ENCODE data around the gene RTKN2.
A peak's percentile ranks its signal among the peaks of the same experiment; 100 is the strongest.

Gene RTKN2

DNA sequence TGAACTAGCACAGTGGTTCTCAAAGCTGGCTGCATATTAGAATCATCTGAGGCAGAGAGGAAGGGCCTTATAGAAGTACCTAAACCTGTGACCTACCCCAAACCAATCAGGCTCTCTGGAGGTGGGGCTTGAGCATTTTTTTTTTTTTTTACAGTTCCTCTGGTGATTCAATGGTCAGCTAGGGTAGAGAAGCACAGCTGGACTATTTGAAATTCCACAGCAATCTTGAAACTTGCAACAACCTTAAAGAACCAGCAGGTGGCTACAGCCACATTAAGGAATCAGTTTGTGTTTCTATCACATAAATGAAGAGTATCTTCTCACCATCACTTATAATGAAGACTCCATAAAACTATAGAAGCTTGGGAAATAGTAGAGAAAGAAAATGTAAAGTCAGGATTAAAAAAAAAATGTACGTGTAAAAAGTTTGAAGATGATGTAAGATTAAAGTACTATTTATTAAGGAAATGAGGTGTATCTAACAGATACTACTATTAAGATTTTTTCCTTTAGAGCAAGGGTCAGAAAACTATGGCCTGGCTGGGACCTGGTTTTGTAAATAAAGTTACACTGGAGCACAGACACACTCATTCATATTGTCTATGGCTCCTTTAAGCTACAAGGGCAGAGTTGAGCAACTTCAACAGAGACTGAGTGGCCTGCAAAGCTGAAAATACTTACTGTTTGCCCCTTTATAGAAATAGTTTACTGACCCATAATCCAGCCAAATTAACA, 3.8 kb downstream of the RTKN2 start:
- no peak for DNase-seq (ENCODE audit: extremely low read depth, insufficient read length)
- H3K4me3 ChIP-seq (replicated peaks; ENCODE audit: low read depth, low read length) = no peak overlapping the region
- TF ChIP-seq, protein P1, sequence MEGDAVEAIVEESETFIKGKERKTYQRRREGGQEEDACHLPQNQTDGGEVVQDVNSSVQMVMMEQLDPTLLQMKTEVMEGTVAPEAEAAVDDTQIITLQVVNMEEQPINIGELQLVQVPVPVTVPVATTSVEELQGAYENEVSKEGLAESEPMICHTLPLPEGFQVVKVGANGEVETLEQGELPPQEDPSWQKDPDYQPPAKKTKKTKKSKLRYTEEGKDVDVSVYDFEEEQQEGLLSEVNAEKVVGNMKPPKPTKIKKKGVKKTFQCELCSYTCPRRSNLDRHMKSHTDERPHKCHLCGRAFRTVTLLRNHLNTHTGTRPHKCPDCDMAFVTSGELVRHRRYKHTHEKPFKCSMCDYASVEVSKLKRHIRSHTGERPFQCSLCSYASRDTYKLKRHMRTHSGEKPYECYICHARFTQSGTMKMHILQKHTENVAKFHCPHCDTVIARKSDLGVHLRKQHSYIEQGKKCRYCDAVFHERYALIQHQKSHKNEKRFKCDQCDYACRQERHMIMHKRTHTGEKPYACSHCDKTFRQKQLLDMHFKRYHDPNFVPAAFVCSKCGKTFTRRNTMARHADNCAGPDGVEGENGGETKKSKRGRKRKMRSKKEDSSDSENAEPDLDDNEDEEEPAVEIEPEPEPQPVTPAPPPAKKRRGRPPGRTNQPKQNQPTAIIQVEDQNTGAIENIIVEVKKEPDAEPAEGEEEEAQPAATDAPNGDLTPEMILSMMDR (IDR thresholded peaks at IDR 0.05; ENCODE audit: insufficient read depth, low read length, poor library complexity, severe bottlenecking) = peak; percentile 62
- H3K27me3 ChIP-seq (replicated peaks; ENCODE audit: control insufficient read depth, insufficient read depth, low read length) = peaks cover 5% of the 10 kb centered on the region
- no peaks in the 10 kb centered on the region for H3K36me3 ChIP-seq (ENCODE audit: control insufficient read depth, insufficient read depth, low read length)

DNA sequence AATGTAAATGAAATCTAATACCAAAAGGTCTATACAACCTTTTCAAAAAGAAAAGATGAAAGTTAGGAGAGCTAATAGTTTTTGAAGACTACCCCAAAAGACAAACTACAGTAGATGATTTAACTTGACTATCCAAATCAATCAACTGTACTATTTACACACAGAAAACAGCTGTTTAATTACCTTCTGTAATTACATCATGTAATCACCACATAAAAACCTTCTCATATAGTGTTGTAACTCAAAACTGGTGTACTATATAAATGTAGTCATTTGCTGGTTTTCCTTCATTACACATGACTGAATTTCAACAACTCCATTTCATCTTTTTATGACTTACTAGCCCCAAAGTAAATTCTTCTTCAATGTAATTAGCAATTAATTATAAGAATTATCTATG, 4.5 kb downstream of the RTKN2 start:
- TF ChIP-seq, protein P1 (IDR thresholded peaks at IDR 0.05; ENCODE audit: insufficient read depth, low read length, poor library complexity, severe bottlenecking) = no peak
- no peak overlapping the region for H3K4me3 ChIP-seq (replicated peaks; ENCODE audit: low read depth, low read length)
- no peak for DNase-seq (ENCODE audit: extremely low read depth, insufficient read length)
- H3K36me3 ChIP-seq (ENCODE audit: control insufficient read depth, insufficient read depth, low read length) = no peaks in the 10 kb centered on the region
- H3K27me3 ChIP-seq (replicated peaks; ENCODE audit: control insufficient read depth, insufficient read depth, low read length) = peaks cover 5% of the 10 kb centered on the region

- Histone ChIP-seq H3K4me3 (replicated peaks; ENCODE audit: low read depth, low read length) (no peak overlapping the region), H3K27me3 (replicated peaks; ENCODE audit: control insufficient read depth, insufficient read depth, low read length) (no peaks in the 10 kb centered on the region), H3K36me3 (ENCODE audit: control insufficient read depth, insufficient read depth, low read length) (no peaks in the 10 kb centered on the region)
- TF ChIP-seq, protein P1 (IDR thresholded peaks at IDR 0.05; ENCODE audit: insufficient read depth, low read length, poor library complexity, severe bottlenecking) = no peak
- no peak for DNase-seq (ENCODE audit: extremely low read depth, insufficient read length)
These were observed 7.0 kb downstream of the RTKN2 start for GRCh38 chr10:62261666-62262065.

GRCh38 chr10:62259998-62260397, 8.6 kb downstream of the RTKN2 start:
- no peaks in the 10 kb centered on the region for H3K36me3 ChIP-seq (ENCODE audit: control insufficient read depth, insufficient read depth, low read length)
- no peak overlapping the region for H3K4me3 ChIP-seq (replicated peaks; ENCODE audit: low read depth, low read length)
- TF ChIP-seq, protein P1 (IDR thresholded peaks at IDR 0.05; ENCODE audit: insufficient read depth, low read length, poor library complexity, severe bottlenecking) = no peak
- H3K27me3 ChIP-seq (replicated peaks; ENCODE audit: control insufficient read depth, insufficient read depth, low read length) = no peaks in the 10 kb centered on the region
- no peak for DNase-seq (ENCODE audit: extremely low read depth, insufficient read length)

DNA sequence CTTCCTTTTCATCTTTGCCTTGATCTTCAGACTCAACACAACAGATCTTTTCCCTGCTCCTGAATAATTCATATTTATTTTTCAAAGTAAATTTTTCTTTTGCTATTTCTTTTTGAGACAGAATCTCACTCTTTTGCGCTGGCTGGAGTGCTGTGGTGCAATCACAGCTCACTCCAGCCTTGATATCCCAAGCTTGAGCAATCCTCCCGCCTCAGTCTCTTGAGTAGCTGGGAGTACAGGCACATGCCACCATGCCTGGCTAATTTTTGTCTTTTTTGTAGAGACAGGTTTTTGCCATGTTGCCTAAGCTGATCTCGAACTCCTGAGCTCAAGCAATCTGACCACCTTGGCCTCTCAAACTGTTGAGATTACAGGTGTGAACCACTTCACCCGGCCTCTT, 9.2 kb downstream of the RTKN2 start:
- no peak for DNase-seq (ENCODE audit: extremely low read depth, insufficient read length)
- no peak overlapping the region for H3K4me3 ChIP-seq (replicated peaks; ENCODE audit: low read depth, low read length)
- no peaks in the 10 kb centered on the region for H3K36me3 ChIP-seq (ENCODE audit: control insufficient read depth, insufficient read depth, low read length)
- TF ChIP-seq, protein P1 (IDR thresholded peaks at IDR 0.05; ENCODE audit: insufficient read depth, low read length, poor library complexity, severe bottlenecking) = no peak
- H3K27me3 ChIP-seq (replicated peaks; ENCODE audit: control insufficient read depth, insufficient read depth, low read length) = no peaks in the 10 kb centered on the region

DNA sequence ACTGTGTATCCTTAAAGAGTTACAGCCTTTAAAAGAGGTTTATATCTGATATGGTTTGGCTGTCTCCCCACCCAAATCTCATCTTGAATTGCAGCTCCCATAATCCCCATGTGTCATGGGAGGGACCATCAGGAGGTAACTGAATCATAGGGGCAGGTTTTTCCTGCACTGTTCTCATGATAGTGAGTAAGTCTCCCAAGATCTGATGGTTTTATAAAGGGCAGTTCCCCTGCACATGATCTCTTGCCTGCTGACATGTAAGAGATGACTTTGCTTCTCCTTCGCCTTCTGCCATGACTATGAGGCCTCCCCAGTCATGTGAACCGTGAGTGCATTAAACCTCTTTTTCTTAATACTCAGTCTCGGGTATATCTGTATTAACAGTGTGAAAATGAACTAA, 9.7 kb downstream of the RTKN2 start:
- no peak for DNase-seq (ENCODE audit: extremely low read depth, insufficient read length)
- no peaks in the 10 kb centered on the region for H3K27me3 ChIP-seq (replicated peaks; ENCODE audit: control insufficient read depth, insufficient read depth, low read length)
- TF ChIP-seq, protein P1 (IDR thresholded peaks at IDR 0.05; ENCODE audit: insufficient read depth, low read length, poor library complexity, severe bottlenecking) = no peak
- no peak overlapping the region for H3K4me3 ChIP-seq (replicated peaks; ENCODE audit: low read depth, low read length)
- no peaks in the 10 kb centered on the region for H3K36me3 ChIP-seq (ENCODE audit: control insufficient read depth, insufficient read depth, low read length)

Data from GM06990 (cell line).